Keratinocyte (primary cell): ENCODE results near the gene LRBA.

Experiments used
- EZH2 ChIP-seq: IDR thresholded peaks from one replicate; pipeline ENCODE4 v1.6.1; 2012; ENCODE audit warnings: inconsistent platforms, mild to moderate bottlenecking, low read length, moderate library complexity
- TF ChIP-seq, protein P1 (sequence below), 3 experiments: IDR thresholded peaks in 1 of 3; conservative IDR thresholded peaks in 1 of 3; optimal IDR thresholded peaks in 1 of 3; 2 replicates in 2 of 3; 3 replicates in 1 of 3; pipeline versions ENCODE3 to v1.5.1; 2011; ENCODE audit warnings: low read length in 3 of 3, mild to moderate bottlenecking in 3 of 3, moderate library complexity in 2 of 3, control low read depth in 1 of 3, inconsistent platforms in 1 of 3; ENCODE audit not compliant: insufficient read depth in 2 of 3; ENCODE audit errors: extremely low read depth in 1 of 3

DNA sequence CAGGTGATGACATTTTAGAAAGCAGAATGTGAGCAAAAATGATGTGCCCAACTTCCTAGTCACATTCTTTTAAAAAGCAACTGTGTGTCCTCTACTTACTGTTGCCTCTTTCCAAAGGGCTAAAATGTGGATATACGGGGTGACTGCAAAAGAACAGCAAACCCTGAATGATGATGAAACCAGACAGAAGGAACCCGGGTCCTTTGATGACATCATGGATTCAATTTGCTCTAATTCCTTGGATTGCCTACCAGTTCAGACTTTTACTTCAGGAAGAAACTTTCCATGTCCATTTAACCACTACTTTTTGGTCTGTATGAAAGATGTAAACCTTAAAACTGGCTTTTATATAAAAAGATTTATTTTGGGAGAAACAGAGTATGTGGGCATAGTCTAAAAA is 624.0 kb downstream of the LRBA start:
- TF ChIP-seq, protein P1, sequence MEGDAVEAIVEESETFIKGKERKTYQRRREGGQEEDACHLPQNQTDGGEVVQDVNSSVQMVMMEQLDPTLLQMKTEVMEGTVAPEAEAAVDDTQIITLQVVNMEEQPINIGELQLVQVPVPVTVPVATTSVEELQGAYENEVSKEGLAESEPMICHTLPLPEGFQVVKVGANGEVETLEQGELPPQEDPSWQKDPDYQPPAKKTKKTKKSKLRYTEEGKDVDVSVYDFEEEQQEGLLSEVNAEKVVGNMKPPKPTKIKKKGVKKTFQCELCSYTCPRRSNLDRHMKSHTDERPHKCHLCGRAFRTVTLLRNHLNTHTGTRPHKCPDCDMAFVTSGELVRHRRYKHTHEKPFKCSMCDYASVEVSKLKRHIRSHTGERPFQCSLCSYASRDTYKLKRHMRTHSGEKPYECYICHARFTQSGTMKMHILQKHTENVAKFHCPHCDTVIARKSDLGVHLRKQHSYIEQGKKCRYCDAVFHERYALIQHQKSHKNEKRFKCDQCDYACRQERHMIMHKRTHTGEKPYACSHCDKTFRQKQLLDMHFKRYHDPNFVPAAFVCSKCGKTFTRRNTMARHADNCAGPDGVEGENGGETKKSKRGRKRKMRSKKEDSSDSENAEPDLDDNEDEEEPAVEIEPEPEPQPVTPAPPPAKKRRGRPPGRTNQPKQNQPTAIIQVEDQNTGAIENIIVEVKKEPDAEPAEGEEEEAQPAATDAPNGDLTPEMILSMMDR (optimal IDR thresholded peaks at IDR 0.05 in 1 of 3, IDR thresholded peaks at IDR 0.05 in 1 of 3, conservative IDR thresholded peaks at IDR 0.05 in 1 of 3; ENCODE audit: extremely low read depth in 1 of 3, insufficient read depth in 2 of 3, low read length in 3 of 3), result no peak
- TF ChIP-seq EZH2, result no peak
